Endometrial microvascular endothelial cells (primary cell): ENCODE measurements around the gene PHRF1. TPM values are rescaled to one million over a fixed set of nuclear protein-coding genes. Genes with fewer than 3 reads are reported as not detected.

Experiments used
- in situ Hi-C: cut with HindIII; loops from 2 replicates; pipeline ENCODE4 v1.10.0; 2017; ENCODE audit warnings: low sequenced_read_pairs, low pct_unique_long_range_greater_than_20kb; ENCODE audit errors: inconsistent ontology term
- total RNA-seq: library from RNA; depleted of rRNA; stranded (reverse); fragments of >200 nt; gene quantifications from one replicate; pipeline ENCODE4 v1.2.3, GENCODE V29; 2015; ENCODE audit errors: inconsistent ontology term

PHRF1 gene
- total RNA-seq, 1 donor from 2014 or later: 15.8 TPM

DNA sequence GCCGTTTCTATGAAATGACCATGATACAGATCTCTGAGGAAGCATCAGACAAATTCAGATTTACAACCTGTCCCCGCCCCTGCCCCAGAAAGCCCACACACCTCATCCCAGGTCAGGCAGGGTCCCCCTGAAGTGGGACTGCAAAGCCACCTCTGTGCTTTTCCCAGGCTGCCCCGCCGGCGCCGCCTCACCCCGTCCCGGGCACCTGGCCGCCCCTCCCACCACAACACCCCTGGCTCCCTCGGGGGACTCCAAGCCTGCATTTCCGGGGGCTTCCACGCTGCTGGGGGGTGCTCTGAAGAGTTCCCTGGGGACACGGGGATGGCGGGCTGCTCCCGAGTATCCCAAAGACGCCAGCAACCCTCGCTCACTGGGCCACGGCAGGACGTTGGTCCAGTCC lies 84.0 kb downstream of the PHRF1 start:
- in situ Hi-C loops: no loop called here

DNA sequence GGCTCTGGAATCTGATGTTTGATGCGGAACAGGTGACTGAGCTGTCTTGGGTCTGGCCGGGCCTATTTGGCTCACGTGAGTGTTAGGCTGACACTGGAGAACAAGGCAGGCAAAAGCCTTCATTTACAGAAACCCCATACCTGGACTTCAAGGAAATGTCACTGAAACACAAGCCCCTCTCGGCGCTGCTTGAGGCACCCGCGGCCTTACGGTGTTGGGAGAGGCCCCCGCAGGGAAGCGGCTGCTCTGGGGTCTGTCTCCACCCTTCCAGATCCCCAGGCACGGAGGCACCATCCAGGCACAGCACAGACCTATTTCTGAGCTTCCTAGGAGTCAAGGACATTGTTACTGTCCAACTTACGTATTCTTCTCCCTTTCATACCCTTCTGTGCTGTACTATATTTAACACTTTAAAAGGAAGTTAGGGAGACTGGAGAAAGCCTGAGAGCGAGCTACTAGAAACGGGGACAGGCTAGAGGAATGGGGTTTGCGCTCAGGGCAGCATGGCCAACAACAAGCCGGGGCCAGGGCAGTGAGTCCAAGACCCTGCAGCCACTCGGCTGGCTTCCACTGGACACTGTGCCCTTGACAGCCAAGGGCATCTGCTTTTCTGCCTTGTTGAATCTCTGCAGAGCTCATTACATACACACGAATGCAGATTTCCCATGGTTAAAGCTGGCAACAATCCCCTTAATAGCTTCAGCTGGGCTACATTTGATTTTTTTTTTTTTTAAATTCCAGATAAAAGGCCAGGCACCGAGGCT lies 84.6 kb downstream of the PHRF1 start:
- in situ Hi-C loops: no loop called here

Other genes starting within 250 kb of the PHRF1 start
- gene B4GALNT4, start 207.0 kb upstream of the PHRF1 start, total RNA-seq: 0.09 TPM
- not detected for gene PKP3, start 182.3 kb upstream of the PHRF1 start, total RNA-seq
- gene SIGIRR, start 161.5 kb upstream of the PHRF1 start, total RNA-seq: 71.1 TPM
- 0.09 TPM for gene ANO9, start 134.5 kb upstream of the PHRF1 start, total RNA-seq
- gene PTDSS2, start 126.2 kb upstream of the PHRF1 start, total RNA-seq: 43.1 TPM
- 278 TPM for gene RNH1, start 69.2 kb upstream of the PHRF1 start, total RNA-seq
- 82.1 TPM for gene HRAS, start 40.9 kb upstream of the PHRF1 start, total RNA-seq
- gene LRRC56, start 38.9 kb upstream of the PHRF1 start, total RNA-seq: not detected
- 0.65 TPM for gene LMNTD2, start 15.7 kb upstream of the PHRF1 start, total RNA-seq
- gene RASSF7, start 15.5 kb upstream of the PHRF1 start, total RNA-seq: 34.7 TPM
- gene IRF7, start 39.5 kb downstream of the PHRF1 start, total RNA-seq: 31.4 TPM
- not detected for gene CDHR5, start 48.5 kb downstream of the PHRF1 start, total RNA-seq
- not detected for gene SCT, start 50.7 kb downstream of the PHRF1 start, total RNA-seq
- gene DRD4, start 60.8 kb downstream of the PHRF1 start, total RNA-seq: not detected
- 28.2 TPM for gene DEAF1, start 118.8 kb downstream of the PHRF1 start, total RNA-seq
- gene TMEM80, start 119.3 kb downstream of the PHRF1 start, total RNA-seq: 29.5 TPM
- 0.56 TPM for gene EPS8L2, start 129.8 kb downstream of the PHRF1 start, total RNA-seq
- gene TALDO1, start 171.0 kb downstream of the PHRF1 start, total RNA-seq: 293 TPM
- 36.2 TPM for gene GATD1, start 201.0 kb downstream of the PHRF1 start, total RNA-seq
- 0.46 TPM for gene CEND1, start 213.6 kb downstream of the PHRF1 start, total RNA-seq
- 44.4 TPM for gene SLC25A22, start 221.8 kb downstream of the PHRF1 start, total RNA-seq
- 19.9 TPM for gene PIDD1, start 228.8 kb downstream of the PHRF1 start, total RNA-seq
- gene RPLP2, start 233.5 kb downstream of the PHRF1 start, total RNA-seq: 402 TPM
- gene PNPLA2, start 242.4 kb downstream of the PHRF1 start, total RNA-seq: 11.1 TPM